GM19239 (cell line): Measurements from ENCODE around the gene GPR32.
"Not testable (repeated sequence)": the region's sequence is repeated elsewhere in the genome, so short reads cannot be mapped to it uniquely, and the experiment has no call there.

ENCODE experiments used
- DNase-seq: peaks from one replicate; pipeline ENCODE4 v3.0.0; 2011; ENCODE audit warnings: low spot score; ENCODE audit not compliant: insufficient read length
- FAIRE-seq: peaks from 2 replicates; lab custom pipeline; 2011; peaks lifted over from hg19 to GRCh38; lab: Jason Lieb, UNC

Gene GPR32

DNA sequence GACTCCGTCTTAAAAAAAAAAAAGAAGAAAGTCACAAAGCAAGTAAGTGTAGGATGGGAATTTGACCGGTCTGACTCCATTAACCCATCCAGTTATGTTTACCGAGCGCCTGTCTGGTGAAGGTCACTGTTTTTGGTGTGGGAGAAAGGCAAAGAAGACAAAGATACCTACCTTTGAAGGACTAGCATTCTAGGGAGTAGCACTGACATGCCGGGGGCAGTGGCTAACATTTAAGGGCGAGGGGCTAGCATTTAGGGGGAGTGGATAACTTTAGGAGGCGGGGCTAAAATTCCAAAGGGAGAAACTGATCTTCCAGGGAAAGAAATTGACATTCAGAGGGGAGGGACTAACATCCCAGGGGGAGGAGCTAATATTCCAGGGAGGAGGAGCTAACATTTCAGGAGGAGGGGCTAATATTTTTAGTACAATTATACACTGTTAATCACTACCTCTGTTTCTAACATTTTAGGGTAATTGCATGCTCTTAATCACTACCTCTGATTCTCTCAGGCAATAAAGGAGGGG, 8.7 kb downstream of the GPR32 start:
- DNase-seq, result no peak
- no peak for FAIRE-seq

- DNase-seq, result no peak
- FAIRE-seq, result no peak
Measured at GRCh38 chr19:50779504-50780457, 9.5 kb downstream of the GPR32 start.

DNA sequence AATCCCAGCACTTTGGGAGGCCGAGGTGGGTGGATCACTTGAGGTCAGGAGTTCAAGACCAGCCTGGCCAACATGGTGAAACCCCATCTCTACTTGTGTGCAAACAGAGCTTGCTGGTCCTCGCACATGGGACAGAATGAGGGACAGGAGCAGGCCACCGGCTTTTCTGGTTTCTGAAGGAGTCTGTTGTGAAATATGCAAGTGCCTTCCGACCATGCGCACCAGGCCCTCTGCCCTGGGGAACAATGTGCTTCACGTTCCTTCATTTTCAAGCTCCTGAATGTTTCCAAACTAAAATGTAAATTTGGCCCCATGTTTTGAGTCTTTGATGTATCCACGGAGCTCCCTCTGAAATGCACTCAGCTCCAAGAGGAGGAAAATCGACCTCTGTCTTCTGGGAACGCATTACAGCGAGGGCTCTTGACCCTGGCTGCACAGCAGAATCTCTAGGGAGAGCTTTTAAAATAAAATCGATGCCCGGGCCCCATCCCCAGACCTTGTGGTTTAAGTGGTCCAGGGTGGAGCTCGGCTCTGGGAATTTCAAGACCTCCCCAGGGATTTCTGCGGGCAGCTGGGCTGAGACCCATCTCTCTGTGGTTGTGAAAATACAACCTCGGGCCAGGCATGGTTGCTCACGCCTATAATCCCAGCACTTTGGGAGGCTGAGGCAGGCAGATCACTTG, 10.6 kb downstream of the GPR32 start:
- DNase-seq (no peak), FAIRE-seq (no peak)

DNA sequence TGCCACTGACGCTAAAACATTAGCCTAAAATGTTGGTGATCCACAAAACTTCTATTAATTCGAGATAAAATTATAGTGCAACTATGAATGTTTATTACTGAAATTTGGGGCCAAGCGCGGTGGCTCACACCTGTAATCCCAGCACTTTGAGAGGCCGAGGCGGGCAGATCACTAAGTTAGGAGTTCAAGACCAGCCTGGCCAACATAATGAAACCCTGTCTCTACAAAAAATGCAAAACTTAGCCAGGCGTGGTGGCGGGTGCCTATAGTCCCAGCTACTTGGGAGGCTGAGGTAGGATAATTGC, 13.5 kb downstream of the GPR32 start:
- not testable (repeated sequence) for DNase-seq, FAIRE-seq

- no peak for DNase-seq
- FAIRE-seq, result no peak
Measured at GRCh38 chr19:50784710-50785109, 14.4 kb downstream of the GPR32 start.

- DNase-seq (no peak), FAIRE-seq (no peak)
Measured at GRCh38 chr19:50785329-50785728, 15.1 kb downstream of the GPR32 start.

- DNase-seq (no peak), FAIRE-seq (no peak)
Measured at GRCh38 chr19:50790396-50790795, 20.1 kb downstream of the GPR32 start, which contains the start of gene ACP4. ACP4 (plus strand) TSS chr19:50790415; CDS start chr19:50790415, 0 bp downstream.

GRCh38 chr19:50790922-50791467, 20.7 kb downstream of the GPR32 start:
- DNase-seq (no peak), FAIRE-seq (no peak)

- DNase-seq (no peak), FAIRE-seq (no peak)
Measured at GRCh38 chr19:50791594-50792271, 21.5 kb downstream of the GPR32 start.

GRCh38 chr19:50792272-50793250, 22.3 kb downstream of the GPR32 start:
- FAIRE-seq (no peak), DNase-seq (no peak)

- FAIRE-seq (no peak), DNase-seq (no peak)
Measured at GRCh38 chr19:50793558-50794065, 23.3 kb downstream of the GPR32 start.

DNA sequence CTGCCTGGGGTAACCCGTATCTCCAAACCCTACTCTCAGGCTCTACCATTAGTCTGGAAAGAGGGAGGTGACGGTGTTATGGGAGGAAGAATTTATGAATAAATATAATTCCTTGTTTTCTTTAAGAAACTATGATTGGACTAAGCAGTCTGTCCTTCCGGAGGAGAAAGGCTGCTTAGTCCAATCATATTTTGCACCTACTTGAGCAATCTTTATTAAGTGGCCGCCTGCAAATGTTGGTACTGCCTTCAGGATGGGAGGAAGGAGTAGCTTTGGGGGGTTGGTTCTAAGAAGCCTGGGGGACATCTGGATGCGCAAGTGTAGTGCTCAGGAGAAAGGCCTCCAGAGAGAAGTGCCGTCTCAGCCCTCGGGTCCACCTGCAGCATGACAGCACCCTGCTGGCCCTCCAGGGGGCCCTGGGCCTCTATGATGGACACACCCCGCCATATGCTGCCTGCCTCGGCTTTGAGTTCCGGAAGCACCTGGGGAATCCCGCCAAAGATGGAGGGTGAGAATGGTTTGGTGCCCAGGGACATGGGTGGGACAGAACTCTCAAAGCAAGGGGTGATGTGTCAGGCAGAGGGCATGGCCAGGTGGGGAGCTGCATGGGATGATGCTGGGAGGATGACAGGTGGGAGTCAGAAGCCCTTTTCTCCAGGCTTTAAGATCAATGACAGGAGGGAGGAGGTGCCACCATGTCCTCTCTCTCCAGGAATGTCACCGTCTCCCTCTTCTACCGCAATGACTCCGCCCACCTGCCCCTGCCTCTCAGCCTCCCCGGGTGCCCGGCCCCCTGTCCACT, 24.0 kb downstream of the GPR32 start:
- FAIRE-seq (no peak), DNase-seq (no peak)

- DNase-seq, result no peak
- FAIRE-seq, result no peak
Measured at GRCh38 chr19:50794876-50795663, 24.8 kb downstream of the GPR32 start.

- no peak for FAIRE-seq
- DNase-seq, result no peak
Measured at GRCh38 chr19:50795664-50796073, 25.4 kb downstream of the GPR32 start.

- no peak for FAIRE-seq
Measured at GRCh38 chr19:50796128-50796633, 25.9 kb downstream of the GPR32 start.

GRCh38 chr19:50796634-50797428, 26.6 kb downstream of the GPR32 start:
- DNase-seq, result no peak
- no peak for FAIRE-seq

More at GRCh38 chr19:50796128-50796633, 25.9 kb downstream of the GPR32 start:
- no peak for DNase-seq
